ENCODE measurements around the gene ZNF727. TPM values are rescaled to one million over a fixed set of nuclear protein-coding genes. Genes with fewer than 3 reads are reported as not detected.
"Not testable (repeated sequence)": the region's sequence is repeated elsewhere in the genome, so short reads cannot be mapped to it uniquely, and the experiment has no call there.

The ZNF727 gene
- 1 to 10 TPM in 1 of 5 donors, under 1 TPM in 4; 0.30 to 1.0 (median 0.35) TPM for polyA plus RNA-seq (ENCODE audit: insufficient read depth in 1 of 5, insufficient read length in 5 of 5, low replicate concordance in 1 of 5)
- long read RNA-seq, donor 1: 0 reads
- long read RNA-seq, donor 2: 0 reads
- long read RNA-seq, donor 3: 0 reads
- long read RNA-seq, donor 4: 0 reads
- long read RNA-seq, donor 5: 0 reads
- long read RNA-seq, donor 6: 0 reads
- long read RNA-seq, donor 7: 0 reads
- long read RNA-seq, donor 8: 0 reads

DNA sequence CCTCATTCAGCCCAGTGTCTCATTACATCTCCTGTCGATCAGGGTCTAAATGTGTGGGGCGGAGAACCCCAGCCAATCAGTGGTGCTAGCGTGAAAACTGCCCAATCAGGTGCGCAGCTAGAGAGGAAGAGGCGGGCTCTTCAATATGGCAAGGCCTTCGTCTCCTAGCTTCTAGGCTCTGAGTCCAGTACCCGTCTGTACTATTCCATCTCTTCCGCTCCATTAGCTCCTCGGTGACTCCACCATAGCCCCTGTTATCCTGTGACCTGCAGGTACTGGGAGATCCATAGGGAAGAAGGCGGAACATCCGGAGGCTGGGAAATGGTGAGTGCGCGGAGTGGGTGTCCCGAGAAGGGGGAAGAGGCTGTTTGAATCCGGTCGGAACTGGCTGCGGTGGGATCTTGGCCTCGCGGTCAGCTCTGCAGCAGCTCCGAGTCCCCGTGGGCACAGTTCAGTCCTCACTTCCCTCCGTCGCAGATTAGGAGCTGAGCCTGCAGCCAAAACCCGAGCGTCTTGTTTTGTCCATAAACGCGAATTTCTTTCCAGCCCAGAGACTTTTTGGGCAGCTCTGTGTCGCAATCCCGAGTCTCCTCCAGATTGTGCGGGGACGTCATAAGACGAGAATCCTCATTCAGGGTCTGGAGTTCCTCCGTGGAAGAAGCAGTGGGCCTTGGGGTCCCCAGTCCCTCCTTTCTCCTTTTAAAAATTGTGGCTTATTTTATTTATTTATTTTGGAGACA, at the start of gene ZNF727:
ZNF727 (plus strand) TSS at position 134 of the 740 bp plus-strand sequence; CDS start at position 322, 188 bp downstream.
- peak; percentile 2 to 10 for DNase-seq

DNA sequence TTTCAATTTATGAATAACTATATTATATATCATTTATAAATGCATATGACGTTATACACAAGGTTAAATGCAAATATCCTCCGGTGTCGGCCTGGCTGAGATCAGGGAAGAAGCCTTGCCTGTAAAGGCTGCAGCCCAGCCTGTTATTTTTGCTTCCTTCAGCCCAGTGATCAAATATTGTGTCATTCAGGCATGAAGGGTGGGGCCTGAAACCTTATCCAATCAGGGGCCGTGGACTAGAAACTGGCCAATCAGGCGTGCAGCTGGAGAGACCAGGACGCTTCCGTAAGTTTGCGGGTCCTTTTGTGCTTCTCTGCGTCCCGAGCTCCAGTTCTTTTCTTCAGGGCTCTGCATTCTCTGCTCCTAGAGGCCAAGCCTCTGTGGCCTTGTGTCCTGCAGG, 46.7 kb upstream of the ZNF727 start, which contains the start of gene ZNF722:
ZNF722 (plus strand) TSS at position 301 of the 400 bp plus-strand sequence. CDS start 113 bp downstream, outside the sequence.
- no peak for DNase-seq

DNA sequence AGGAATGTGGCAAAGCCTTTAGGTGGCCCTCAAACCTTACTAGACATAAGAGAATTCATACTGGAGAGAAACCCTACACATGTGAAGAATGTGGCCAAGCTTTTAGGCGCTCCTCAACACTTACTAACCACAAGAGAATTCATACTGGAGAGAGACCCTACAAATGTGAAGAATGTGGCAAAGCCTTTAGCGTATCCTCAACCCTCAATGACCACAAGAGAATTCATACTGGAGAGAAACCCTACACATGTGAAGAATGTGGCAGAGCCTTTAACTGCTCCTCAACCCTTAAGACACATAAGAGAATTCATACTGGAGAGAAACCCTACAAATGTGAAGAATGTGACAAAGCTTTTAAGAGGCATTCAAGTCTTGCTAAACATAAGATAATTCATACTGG, 29.7 kb upstream of the ZNF727 start:
- not testable (repeated sequence) for DNase-seq

DNA sequence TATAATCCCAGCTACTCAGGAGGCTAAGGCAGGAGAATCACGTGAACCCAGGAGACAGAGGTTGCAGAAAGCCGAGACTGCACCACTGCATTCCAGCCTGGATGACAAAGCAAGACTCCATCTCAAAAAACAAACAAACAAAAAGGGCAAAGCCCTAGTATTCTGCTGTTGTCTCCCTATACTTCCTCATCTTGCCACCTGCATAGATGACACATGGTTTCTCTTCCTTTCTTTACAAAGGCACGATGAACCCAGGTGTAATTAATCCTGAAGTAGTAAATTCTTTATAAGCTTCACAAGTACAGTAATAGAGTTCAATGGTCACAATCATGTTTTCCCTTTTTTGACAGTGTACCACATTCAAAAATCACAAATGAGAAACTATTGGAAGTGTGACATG, 9.8 kb upstream of the ZNF727 start:
- DNase-seq: no peak

DNA sequence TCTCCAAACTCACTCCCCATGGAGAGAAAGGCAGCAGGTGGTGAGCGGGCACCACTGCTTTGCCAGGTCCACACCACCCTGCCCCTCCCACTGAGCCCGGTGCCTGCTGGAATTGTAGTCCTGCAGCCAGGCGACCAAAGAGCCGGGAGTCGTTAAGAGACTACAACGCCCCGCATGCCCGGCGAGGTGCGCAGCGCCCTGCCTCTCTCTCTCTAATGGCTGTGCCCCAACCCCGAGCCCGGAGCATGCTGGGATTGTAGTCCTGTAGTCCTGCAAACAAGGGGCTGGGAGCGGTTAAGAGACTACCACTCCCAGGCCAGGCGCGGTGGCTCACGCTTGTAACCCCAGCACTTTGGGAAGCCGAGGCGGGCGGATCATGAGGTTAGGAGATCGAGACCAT, 8.1 kb upstream of the ZNF727 start:
- DNase-seq: no peak

DNA sequence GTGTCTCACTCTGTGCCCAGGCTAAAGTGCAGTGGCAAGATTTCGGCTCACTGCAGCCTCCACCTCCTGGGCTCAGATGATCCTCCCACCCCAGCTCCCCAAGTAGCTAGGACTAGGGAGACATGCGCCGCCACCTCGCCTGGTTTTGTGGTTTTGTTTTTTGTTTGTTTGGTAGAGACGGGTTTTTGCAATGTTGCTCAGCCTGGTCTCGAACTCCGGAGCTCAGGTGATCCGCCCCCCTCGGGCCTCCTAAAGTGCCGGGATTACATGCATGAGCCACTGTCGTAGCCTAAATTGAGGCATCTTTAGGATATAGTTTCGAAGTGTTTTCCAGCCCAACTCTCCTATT, 781 bp downstream of the ZNF727 start:
- no peak for DNase-seq

DNA sequence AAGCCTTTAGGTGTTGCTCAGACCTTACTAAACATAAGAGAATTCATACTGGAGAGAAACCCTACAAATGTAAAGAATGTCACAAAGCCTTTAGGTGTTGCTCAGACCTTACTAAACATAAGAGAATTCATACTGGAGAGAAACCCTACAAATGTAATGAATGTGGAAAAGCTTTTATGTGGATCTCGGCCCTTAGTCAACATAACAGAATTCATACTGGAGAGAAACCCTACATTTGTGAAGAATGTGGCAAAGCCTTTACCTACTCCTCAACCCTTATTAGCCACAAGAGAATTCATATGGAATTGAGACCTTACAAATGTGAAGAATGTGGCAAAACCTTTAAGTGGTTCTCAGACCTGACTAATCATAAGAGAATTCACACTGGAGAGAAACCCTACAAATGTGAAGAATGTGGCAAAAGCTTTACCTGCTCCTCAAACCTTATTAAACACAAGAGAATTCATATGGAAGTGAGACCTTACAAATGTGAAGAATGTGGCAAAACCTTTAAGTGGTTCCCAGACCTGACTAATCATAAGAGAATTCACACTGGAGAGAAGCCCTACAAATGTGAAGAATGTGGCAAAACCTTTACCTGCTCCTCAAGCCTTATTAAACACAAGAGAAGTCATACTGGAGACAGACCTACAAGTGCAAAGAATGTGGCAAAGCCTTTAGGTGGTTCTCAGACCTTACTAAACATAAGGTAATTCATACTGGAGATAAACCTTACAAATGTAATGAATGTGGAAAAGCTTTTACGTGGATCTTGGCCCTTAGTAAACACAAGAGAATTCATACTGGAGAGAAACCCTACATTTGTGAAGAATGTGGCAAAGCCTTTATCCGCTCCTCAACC, 32.8 kb downstream of the ZNF727 start:
- DNase-seq: not testable (repeated sequence)

DNA sequence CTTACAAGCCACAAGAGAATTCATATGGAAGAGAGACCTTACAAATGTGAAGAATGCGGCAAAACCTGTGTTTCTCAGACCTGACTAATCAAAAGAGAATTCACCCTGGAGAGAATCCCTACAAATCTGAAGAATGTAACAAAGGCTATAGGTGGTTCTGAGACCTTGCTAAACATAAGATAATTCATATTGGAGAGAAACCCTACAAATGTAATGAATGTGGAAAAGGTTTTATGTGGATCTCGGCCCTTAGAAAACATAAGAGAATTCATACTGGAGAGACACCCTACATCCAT, 33.4 kb downstream of the ZNF727 start:
- no peak for DNase-seq

DNA sequence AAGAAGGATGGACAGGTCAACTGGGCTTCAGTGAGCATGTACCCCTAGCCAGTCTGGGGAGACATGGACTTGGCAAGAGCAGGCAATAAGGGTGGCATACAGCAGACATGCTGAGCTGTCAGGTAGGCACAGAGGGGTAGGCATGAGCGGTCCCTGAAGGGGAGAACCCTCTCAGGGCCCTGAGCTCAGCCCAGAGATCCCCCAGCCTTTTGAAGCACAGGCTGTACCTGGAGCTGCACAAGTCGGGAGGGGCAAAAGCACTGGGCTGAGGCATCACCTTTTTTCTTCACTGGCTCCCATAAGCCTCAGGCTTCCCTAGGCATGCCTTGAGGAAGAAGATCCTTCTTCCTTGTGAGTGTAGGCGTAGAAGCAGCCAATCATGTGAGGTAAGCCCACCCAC, 42.3 kb downstream of the ZNF727 start:
- DNase-seq: no peak

DNA sequence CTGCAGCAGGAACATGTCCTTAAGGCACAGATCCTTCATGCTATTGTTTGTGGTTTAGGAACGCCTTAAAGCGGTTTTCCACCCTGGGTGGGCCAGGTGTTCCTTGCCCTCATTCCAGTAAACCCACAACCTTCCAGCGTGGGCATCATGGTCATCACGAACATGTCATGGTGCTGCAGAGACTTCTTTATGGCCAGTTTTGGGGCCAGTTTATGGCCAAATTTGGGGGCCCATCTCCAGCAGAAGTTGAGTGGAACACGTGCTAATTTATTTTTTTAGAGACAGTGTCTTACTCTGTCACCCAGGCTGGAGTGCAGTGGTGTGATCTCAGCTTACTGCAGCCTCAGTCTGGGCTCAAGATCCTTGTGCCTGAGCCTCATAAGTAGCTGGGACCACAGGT, 43.6 kb downstream of the ZNF727 start:
- not testable (repeated sequence) for DNase-seq

Other genes starting within 250 kb of the ZNF727 start
- gene ZNF722, start 46.6 kb upstream of the ZNF727 start, polyA plus RNA-seq (ENCODE audit: insufficient read depth in 1 of 5, insufficient read length in 5 of 5, low replicate concordance in 1 of 5): not detected
- gene ZNF735, start 161.8 kb downstream of the ZNF727 start, polyA plus RNA-seq (ENCODE audit: insufficient read depth in 1 of 5, insufficient read length in 5 of 5, low replicate concordance in 1 of 5): not detected
- not detected for gene ZNF679, start 183.0 kb downstream of the ZNF727 start, polyA plus RNA-seq (ENCODE audit: insufficient read depth in 1 of 5, insufficient read length in 5 of 5, low replicate concordance in 1 of 5)

Measured in right lung (tissue), 10 donors.